GM21423 (cell line): Measurements from ENCODE around the gene LPCAT4.
A peak's percentile ranks its signal among the peaks of the same experiment; 100 is the strongest.
"Not testable (repeated sequence)": the region's sequence is repeated elsewhere in the genome, so short reads cannot be mapped to it uniquely, and the experiment has no call there.

ENCODE experiments used
- ATAC-seq: cut with Tn5 transposase; IDR thresholded peaks from one replicate; pipeline ENCODE4 v1.9.1; 2021; ENCODE audit warnings: mild to moderate bottlenecking, moderate library complexity; ENCODE audit not compliant: unreplicated experiment

LPCAT4 gene, protein sequence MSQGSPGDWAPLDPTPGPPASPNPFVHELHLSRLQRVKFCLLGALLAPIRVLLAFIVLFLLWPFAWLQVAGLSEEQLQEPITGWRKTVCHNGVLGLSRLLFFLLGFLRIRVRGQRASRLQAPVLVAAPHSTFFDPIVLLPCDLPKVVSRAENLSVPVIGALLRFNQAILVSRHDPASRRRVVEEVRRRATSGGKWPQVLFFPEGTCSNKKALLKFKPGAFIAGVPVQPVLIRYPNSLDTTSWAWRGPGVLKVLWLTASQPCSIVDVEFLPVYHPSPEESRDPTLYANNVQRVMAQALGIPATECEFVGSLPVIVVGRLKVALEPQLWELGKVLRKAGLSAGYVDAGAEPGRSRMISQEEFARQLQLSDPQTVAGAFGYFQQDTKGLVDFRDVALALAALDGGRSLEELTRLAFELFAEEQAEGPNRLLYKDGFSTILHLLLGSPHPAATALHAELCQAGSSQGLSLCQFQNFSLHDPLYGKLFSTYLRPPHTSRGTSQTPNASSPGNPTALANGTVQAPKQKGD

DNA sequence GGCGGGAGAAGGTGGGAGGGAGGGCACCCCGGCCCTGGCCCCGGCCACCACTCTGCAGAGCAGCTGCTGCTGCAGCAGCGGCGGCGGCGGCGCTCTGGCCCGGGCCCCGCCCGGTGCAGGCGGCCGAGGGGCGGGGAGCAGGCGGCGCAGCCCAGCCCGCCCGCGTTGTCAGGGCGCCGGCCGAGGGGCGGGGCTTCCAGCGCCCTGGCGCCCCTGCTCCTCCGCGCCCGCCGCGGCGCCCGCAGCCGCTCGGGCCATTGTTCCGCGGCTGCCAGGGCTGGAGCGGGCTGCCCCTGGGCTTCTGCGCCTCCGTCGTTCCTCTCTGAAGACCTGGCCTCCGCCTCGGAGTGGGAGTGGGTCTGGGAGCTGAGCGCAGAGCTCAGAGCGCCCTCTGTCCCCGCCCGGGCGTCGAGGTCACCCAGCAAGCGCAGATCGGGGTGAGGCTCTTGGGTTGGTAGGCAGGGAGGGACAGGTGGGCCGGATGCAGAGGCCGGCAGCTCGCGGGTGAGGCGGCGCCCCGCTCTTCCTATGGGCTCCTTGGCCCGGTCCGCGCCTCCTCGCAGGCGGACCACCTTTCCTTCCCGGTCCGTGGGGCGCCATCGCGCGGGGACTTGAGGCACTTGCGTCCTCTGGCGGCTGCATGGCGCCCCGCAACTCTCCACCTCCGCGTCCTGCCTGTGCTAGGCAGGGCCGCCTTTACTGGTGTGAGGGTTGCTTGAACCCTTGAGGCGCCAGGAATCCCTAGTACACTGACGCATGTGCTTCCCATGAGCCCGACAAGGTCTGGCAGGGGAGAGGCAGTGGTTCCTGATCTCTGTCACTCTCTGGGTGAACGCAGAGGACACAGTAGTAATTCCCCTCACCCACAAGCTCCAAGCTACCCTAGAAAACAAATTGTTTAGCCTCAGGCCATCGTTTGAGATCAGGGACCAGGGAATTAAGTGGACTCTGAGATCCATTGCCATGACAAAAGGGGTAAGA, at the start of gene LPCAT4:
TSS of gene LPCAT4 (minus strand) at position 96 of the 981 bp plus-strand sequence. CDS start 96 bp downstream, outside the sequence.
- peak; percentile 82 for ATAC-seq

DNA sequence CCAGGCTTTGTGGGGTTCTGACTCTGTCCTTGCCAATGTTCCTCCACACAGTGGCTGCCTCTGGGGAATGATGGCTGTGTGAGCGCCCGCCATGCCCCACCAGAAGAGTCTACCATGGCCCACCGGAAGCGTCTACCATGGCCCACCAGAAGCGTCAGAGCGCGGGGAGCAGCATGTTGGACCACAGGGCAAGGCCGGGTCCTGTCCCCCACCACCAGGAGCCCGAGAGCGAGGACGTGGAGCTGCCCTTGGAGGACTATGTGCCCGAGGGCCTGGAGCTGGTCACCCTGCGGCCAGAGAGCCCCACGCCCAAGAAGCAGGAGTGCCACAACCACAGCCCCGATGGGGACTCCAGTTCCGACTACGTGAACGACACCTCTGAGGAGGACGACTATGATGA, 42.5 kb upstream of the LPCAT4 start:
- not testable (repeated sequence) for ATAC-seq

DNA sequence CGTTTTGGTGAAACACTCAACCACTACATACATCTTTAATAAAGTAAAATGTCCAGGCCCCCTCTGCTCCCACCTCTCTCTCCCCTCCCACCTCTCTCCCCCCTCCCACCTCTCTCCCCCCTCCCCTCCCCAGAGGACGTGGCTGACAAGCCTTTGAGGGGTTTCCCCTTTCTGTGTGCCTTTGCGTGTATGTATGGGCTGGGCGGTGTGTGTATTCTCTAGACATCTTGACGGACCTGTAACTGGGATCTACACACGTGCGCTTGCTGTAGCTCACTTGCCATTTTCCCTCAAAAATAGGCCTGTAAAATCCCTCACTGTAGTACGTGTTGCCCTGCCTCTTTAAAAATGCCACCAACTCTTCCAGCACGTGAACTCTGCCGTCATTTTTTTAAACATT, 42.0 kb upstream of the LPCAT4 start:
- not testable (repeated sequence) for ATAC-seq

DNA sequence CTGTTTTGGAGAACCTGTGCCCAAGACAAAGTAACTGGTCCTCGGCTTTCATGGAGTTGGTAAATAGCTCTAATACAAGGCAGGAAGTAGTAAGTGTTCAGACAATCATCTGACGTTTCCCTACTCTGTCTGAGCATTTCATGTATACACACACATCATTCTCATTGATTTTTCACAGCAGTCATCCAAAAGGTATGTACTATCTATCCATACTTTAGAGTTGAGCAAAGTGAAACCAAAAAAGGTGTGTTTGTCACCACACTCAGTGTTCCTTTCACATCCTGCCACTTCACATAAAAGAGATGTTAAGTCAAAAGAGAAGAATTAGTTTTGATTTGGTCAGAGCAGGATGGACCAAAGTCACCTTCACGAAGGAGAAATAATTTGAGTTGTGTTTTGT, 36.9 kb upstream of the LPCAT4 start:
- not testable (repeated sequence) for ATAC-seq

DNA sequence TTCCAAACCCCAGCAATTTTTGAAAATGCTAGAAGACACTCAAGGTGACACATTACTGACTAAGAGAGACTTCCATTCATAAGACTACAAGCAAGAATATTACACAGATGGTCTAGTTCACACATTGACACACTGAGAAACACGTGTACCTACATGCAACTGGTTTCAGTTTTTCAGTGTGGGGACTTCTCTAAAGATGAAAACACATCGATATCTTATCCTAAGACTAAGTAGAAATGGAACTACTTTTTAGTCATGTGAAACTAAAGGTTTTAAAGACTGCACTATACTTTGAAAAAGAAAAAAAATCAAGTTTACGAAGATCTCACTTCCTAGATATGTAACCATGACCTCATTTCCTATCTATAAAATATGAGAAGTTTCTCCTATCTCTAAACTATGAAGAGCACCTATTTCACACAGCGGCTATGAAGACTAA, 36.2 kb upstream of the LPCAT4 start:
- peak; percentile 70 for ATAC-seq

DNA sequence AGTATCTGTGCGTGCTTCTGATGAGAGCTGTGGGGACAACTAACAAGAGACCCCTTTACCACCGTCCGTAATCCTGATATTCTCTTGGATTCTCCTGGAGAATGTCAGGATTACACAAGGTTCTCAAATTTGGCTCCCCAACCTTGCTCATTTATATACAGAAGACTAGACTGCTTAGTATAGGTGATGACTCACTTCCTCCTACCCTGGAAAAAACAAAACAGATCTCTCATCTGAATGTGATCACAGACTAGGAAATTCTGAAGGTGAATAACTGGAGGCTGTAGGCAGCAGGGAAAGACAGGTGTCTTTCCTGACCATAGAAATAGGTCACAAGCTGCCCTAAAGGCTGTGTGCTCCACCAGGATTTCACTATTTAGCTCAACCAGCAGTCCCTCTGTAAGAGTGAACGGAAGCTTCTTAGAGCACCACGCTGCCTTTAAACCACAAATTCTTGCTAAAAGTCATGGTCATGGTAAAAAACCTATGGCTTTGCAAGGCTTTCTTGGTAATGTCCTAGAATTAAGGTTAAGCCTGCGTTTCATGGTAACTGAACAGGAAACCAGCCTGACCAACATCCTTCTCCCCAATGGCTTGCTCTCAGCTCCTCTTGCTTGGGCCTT, 30.8 kb upstream of the LPCAT4 start:
- not testable (repeated sequence) for ATAC-seq

DNA sequence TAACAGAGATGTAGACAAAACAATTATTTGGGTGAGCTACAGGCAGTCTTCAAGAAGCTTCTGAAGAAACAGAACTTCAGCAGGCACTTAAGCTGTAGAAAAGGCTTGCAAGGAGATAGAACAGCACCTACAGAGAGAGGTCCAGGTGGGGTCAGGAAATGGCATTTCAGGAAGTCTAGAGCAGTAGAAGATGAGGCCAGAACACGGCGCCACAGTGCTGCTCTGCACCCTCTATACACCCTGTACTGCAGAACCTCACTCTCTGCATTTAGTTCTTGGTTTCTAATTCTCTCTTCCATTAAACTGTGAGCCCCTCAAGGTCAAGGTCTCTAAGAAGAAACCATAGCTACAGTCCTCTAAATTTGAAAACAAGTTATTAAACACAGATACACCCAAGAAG, 26.0 kb upstream of the LPCAT4 start:
- not testable (repeated sequence) for ATAC-seq

DNA sequence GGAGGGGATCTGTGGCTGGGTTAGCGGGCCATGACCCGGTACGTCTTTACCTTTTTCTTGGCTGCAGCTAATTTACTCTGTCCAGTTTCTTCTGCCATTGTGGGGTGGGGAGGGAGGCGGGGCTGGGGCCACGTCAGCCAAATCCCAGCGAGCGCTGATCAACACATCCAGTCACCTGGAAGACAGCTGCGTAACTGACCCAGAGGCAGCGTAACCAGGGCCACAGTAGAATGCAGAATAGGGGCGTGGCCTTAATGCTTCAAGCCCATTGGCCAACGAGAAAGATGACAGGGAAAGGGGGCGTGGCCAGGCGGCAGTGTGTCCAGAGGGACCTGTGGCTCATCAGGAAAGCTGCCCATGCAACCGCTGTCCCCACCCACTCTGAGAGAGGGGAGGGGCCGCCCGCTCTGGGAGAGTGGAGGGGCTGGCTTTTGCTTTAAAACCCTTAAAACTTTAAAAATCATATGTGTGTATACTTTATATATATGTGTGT, 22.6 kb upstream of the LPCAT4 start:
- ATAC-seq: not testable (repeated sequence)

DNA sequence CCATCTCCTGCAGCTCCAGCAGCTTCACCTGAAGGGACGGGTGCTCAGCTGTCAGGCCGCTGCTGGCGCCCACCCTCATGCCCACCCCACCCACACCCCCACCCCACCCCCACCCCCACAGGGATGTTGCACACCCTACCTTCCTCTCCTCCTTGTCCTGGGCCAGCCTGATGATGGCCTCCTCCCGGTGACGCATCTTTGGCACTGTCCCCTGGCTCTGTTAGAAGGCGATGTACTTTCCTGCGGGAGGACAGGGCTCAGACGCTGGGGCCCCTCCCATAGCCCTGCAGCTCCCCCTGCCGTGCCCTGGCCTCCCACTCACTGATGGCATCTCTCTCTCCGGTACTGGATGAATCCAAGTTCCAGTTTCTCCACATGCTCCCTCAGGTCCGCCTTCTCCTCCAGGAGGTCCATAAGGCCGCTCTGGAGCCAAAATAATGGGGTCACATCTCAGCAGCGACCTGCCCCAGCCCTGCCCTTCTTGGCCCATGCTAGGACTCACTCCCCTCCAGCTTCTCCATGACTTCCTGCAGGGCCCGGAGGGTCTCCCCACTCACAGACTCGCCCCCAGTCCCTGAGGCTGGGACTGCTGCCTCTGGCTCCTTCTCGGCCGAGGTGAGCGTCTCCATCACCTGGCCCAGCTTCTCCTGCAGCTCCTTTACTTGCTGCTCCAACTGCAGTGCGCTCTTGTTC, 15.0 kb upstream of the LPCAT4 start:
- ATAC-seq: not testable (repeated sequence)

DNA sequence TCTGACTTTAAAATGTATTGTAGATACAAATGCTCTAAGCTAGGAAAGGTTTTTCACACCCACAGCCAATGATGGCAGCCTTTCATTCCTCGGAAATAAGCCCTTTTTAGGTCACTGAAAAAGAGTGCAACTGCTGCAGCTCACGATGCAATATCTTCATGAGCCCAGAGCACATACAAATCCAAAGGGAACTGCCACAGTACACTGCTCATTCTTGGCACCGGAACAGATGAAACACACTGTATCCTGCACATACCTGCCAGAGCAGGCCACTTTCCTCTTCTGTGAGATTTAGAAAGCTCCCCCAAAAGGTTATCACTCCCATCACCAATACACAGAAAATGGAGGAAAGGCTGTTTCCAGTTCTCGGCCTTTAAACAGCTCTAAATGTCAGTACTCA, 13.5 kb upstream of the LPCAT4 start:
- ATAC-seq: not testable (repeated sequence)

DNA sequence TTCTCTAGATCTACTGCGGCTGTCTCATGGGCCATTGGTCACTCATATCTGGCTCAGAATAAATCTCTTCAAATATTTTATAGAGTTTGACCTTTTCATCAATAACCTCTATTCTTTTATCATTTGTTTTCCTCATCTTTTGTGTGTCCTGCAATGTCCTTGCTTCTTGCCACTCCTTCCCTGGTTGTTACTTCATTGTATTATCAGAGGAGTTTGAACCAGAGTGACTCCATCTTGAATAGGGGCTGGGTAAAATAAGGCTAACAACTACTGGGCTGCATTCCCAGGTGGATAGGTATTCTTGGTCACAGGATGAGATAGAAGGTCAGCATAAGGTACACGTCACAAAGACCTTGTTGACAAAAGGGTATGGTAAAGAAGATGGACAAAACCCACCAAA, 9.9 kb upstream of the LPCAT4 start:
- no peak for ATAC-seq

DNA sequence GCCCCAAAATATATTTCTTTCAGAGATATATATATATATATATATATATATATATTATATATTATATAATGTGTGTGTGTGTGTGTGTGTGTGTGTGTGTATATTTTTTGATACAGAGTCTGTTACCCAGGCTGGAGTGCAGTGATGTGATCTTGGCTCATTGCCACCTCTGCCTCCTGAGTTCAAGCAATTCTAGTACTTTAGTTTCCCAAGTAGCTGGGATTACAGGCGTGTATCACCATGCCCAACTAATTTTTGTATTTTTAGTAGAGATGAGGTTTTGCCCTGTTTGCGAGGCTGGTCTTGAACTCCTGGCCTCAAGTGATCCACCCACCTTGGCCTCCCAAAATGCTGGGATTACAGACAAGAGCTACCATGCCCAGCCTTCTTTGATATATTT, 8.5 kb upstream of the LPCAT4 start:
- ATAC-seq: not testable (repeated sequence)

DNA sequence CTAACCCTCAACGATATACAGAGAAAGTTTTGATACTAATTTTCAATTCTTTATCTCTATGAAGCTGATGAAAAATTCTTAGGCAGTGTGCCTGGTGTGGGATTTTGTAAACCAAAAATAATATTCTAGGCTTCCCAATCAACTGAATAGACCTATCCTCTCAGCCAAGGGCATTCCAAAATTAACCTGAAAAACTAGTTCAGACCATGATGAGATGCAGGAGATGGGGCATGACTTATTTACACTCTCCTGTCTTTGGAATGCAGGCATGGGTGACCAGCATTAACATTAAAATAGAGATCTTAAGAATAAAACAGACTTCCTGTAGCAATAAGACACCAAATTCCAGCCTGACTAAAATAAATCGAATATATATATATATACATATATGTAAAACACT, 7.8 kb upstream of the LPCAT4 start:
- no peak for ATAC-seq

DNA sequence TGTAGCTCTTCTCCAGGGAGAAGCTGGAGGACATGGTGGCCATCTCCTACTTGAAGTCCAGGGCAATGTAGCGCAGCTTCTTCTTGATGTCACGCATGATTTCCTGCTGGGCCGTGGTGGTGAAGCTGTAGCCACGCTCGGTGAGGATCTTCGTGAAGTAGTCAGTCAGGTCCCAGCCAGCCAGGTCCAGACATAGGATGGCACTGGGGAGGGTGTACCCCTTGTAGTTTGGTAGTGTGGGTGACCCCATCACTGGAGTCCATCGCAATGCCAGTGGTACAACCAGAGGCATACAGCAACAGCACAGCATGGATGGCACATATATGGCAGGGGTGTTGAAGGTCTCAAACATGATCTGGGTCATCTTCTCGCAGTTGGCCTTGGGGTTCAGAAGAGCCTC, 7.0 kb upstream of the LPCAT4 start:
- ATAC-seq: no peak

DNA sequence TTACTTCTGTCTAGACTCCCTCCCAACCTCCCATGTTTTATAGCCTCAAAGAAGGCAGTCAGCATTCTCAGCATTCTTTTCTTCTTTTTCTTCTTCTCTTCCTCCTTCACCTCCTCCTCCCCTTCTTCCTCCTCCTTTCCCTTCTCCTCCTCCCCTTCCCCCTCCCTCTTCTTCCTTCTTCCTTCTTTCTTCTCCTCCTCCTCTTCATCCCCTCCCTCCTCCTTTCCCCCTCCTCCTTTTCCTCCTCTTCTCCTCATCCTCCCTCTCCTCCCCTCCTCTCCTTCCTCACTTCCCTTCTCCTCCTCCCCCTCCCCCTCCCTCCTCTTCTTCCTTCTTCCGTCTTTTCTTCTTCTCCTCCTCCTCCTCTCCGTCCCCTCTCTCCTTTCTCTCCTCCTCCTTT, 3.6 kb upstream of the LPCAT4 start:
- no peak for ATAC-seq

DNA sequence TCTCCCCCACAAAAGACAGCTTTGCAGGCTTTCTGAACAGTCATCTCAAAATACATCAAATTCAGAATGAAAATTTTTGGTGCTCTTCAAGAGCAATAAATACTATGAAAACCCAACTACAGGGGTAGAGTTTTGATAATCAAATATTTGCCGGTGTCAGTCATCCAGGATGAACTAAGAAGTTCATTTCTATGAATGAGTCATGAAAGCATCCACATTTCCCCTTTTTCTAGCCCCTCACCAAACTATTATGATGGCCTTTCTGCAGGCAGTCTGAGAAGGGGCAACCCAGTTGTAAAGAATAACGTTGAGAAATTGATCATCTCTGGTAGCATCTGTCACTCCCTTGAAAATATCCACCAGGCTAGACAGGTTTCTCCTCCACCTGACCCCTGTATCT, 3.1 kb upstream of the LPCAT4 start:
- no peak for ATAC-seq

DNA sequence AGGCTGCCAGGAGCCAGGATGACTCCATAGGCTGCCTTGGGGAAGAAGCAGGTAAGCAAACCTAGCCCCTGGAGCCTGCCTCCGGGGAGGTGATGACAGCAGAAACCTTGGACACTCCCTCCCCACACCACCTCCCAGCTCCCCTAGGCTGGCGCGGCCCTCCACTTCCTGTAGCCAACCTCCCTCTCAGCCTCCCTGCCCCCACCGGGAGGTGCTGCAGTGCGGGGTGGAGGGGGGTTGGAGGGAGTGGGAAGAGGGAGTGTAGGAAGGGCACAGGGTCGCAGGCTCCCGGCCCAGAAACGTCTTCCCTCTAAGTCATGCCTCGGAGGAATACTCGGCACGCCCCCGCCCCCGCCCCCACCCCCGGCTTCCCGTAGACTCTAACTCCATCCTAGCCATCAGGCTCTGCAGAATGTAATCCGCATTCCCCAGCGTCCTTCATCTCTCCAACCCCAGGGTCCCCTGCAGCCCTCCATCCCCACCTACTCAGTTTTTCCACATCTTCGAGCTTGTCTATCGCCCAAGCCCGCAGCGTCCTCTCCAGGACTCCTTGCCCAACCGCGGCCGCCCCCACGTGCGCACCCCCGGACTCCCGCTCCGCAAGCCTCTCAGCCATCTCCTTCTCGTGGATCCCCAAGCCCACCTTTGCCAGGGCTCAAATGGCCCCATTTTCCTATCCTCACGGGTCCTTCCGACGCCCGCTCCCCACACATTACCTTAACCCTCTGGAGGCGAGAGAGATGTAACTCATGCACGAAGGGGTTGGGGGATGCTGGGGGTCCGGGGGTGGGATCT, 528 bp downstream of the LPCAT4 start:
- no peak for ATAC-seq

DNA sequence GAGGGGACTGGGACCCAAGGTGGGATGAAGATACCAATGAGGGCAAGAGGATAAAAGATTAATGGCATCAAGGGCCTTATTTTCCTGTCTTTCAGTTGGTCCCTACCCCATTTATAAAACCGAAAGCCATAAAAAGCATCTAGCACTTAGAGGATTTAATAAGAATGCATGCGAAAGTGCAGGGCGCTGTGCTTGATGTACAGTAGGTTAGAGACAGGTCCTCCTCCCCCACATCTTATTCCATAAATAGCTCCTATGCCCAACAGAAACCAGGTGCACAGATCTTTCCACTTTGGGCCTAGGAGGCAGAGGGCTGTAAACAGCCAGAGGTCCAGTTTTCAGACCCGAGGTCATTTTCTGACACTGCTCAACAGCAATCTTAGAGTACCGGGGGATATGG, 1.2 kb downstream of the LPCAT4 start:
- no peak for ATAC-seq

DNA sequence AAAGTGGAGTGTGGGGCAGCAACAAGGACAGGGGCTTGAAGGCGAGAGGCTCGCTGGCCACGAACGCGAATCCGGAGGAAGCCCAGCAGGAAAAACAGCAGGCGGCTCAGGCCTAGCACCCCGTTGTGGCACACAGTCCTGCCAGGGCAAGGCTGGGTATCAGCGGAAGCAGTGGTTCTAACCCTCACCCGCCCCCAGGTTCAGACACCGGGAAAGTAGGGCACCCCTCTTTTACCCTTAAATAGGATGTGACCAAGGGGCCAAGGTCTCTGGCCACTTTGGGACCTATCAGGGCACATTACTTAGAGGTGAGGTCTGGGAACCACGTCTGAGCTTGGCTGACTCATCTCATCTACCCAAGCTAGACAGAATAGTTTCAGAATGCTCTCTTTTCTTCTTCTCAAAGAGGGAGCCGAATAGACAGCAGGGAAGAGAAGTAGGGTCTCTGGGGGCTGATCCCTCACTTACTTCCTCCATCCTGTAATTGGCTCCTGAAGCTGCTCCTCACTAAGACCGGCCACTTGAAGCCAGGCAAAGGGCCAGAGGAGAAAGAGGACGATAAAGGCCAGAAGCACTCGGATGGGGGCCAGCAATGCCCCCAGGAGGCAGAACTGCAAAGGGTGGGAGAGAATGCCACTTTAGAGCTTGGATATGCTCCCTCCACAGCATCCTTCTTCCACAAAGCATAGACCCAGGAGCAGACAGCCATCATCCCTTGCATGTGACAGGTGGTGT, 1.7 kb downstream of the LPCAT4 start:
- ATAC-seq: no peak
